GM23338 (cell line): ENCODE data around the gene XRRA1. TPM values are rescaled to one million over a fixed set of nuclear protein-coding genes. Genes with fewer than 3 reads are reported as not detected.
A peak's percentile ranks its signal among the peaks of the same experiment; 100 is the strongest.

Source experiments
- ATAC-seq: fragments of 200-7000 bp; cut with Tn5 transposase; 3 replicates; pipeline ENCODE4 v1.9.1; 2020
- DNase-seq: peaks from one replicate; pipeline ENCODE4 v3.0.0-alpha.2; 2015; ENCODE audit warnings: low spot score
- H2AFZ ChIP-seq: fragments of 200-600 bp; sonication (generic); 2 replicates; pipeline ENCODE4 v1.8.0; 2016; ENCODE audit warnings: antibody characterized with exemption, mild to moderate bottlenecking, moderate library complexity
- H3F3A ChIP-seq: fragments of 200-600 bp; sonication (generic); replicated peaks from 2 replicates; pipeline ENCODE4 v1.8.0; 2017; ENCODE audit warnings: antibody characterized with exemption, mixed run types, low read depth
- H3K27ac ChIP-seq: fragments of 200-600 bp; sonication (generic); 2 replicates; pipeline ENCODE4 v1.6.1; 2016; ENCODE audit warnings: low read depth
- H3K27me3 ChIP-seq: fragments of 200-600 bp; sonication (generic); 2 replicates; pipeline ENCODE4 v1.8.0; 2016; ENCODE audit warnings: mild to moderate bottlenecking, mixed run types, moderate library complexity; ENCODE audit not compliant: insufficient read depth
- H3K36me3 ChIP-seq: fragments of 200-600 bp; sonication (generic); 2 replicates; pipeline ENCODE4 v1.8.0; 2016; ENCODE audit warnings: mild to moderate bottlenecking; ENCODE audit not compliant: insufficient read depth
- H3K4me1 ChIP-seq: fragments of 200-600 bp; sonication (generic); 2 replicates; pipeline ENCODE4 v1.8.0; 2016; ENCODE audit warnings: mild to moderate bottlenecking, moderate library complexity; ENCODE audit not compliant: insufficient read depth
- H3K4me2 ChIP-seq: fragments of 200-600 bp; sonication (generic); 2 replicates; pipeline ENCODE4 v1.7.1; 2017; ENCODE audit warnings: mixed run types
- H3K4me3 ChIP-seq: fragments of 200-600 bp; sonication (generic); 2 replicates; pipeline ENCODE4 v1.6.1; 2016; ENCODE audit warnings: mixed run types
- H3K79me2 ChIP-seq: fragments of 200-600 bp; sonication (generic); replicated peaks from 2 replicates; pipeline ENCODE4 v1.8.0; 2017; ENCODE audit warnings: mild to moderate bottlenecking; ENCODE audit not compliant: insufficient read depth
- H3K9me2 ChIP-seq: fragments of 200-600 bp; sonication (generic); 2 replicates; pipeline ENCODE4 v1.8.0; 2017; ENCODE audit not compliant: insufficient read depth
- H4K20me1 ChIP-seq: fragments of 200-600 bp; sonication (generic); replicated peaks from 2 replicates; pipeline ENCODE4 v1.8.0; 2017; ENCODE audit warnings: mild to moderate bottlenecking; ENCODE audit not compliant: insufficient read depth
- H3K27ac Mint-ChIP-seq: 2 replicates; pipeline ENCODE4 v1.8.0; 2020; ENCODE audit warnings: inconsistent platforms, mild to moderate bottlenecking, moderate library complexity, mixed read lengths
- H3K27me3 Mint-ChIP-seq: 3 replicates; pipeline ENCODE4 v1.8.0; 2022; ENCODE audit warnings: low read depth, mild to moderate bottlenecking, moderate library complexity, mixed read lengths, inconsistent platforms; ENCODE audit not compliant: insufficient read depth, poor library complexity
- H3K36me3 Mint-ChIP-seq: 3 replicates; pipeline ENCODE4 v1.8.0; 2021; ENCODE audit warnings: low read depth, mild to moderate bottlenecking, inconsistent platforms, moderate library complexity, mixed read lengths
- H3K4me1 Mint-ChIP-seq: 3 replicates; pipeline ENCODE4 v1.8.0; 2020; ENCODE audit warnings: mild to moderate bottlenecking, inconsistent platforms, mixed read lengths
- H3K4me3 Mint-ChIP-seq: 3 replicates; pipeline ENCODE4 v1.8.0; 2021; ENCODE audit warnings: moderate library complexity, mild to moderate bottlenecking, inconsistent platforms, mixed read lengths
- H3K9me3 Mint-ChIP-seq: 3 replicates; pipeline ENCODE4 v1.8.0; 2020; ENCODE audit warnings: moderate library complexity, mild to moderate bottlenecking, inconsistent platforms, mixed read lengths
- CREB1 ChIP-seq: fragments of 250-450 bp; sonication (Bioruptor Pico); IDR thresholded peaks from 2 replicates; pipeline ENCODE4 v1.5.0; 2020; ENCODE audit warnings: low read depth, mild to moderate bottlenecking, moderate library complexity
- CTCF ChIP-seq, 2 experiments: fragments of 200-600 bp in 1 of 2; sonication (generic) in 1 of 2; conservative IDR thresholded peaks; 2 replicates each; pipeline versions ENCODE4 v1.5.1 to v1.6.1; 2016 to 2017; ENCODE audit warnings: antibody characterized with exemption in 2 of 2, low read depth in 2 of 2, mild to moderate bottlenecking in 2 of 2, moderate library complexity in 1 of 2
- EZH2 ChIP-seq: fragments of 200-600 bp; sonication (generic); IDR thresholded peaks from one replicate; pipeline ENCODE4 v1.8.0; 2017; ENCODE audit warnings: antibody characterized with exemption, mild to moderate bottlenecking, low read depth; ENCODE audit not compliant: unreplicated experiment
- EZH2phosphoT487 ChIP-seq: fragments of 200-600 bp; sonication (generic); IDR thresholded peaks from one replicate; pipeline ENCODE4 v1.8.1; 2018; ENCODE audit warnings: antibody characterized with exemption; ENCODE audit not compliant: unreplicated experiment
- JUNB ChIP-seq: IDR thresholded peaks from one replicate; pipeline ENCODE4 v1.6.1; 2016; ENCODE audit warnings: antibody characterized with exemption; ENCODE audit not compliant: unreplicated experiment
- polyA plus RNA-seq: library from polyadenylated mRNA; unstranded; fragments of >200 nt; fragmentation: Nextera tagmentation; extraction: Ambion mirVana; gene quantifications from 2 replicates; pipeline ENCODE4 v1.2.1, GENCODE V29; 2016
- total RNA-seq: library from RNA; depleted of rRNA; stranded (reverse); fragments of >200 nt; shearing (Covaris generic); gene quantifications from 2 replicates; pipeline ENCODE4 v1.2.3, GENCODE V29; 2014
- TF ChIP-seq, protein P1 (sequence below): fragments of 250-450 bp; sonication (Bioruptor Pico); IDR thresholded peaks from 2 replicates; pipeline ENCODE4 v1.5.0; 2020; ENCODE audit warnings: mild to moderate bottlenecking, moderate library complexity
- TF ChIP-seq, protein P2 (sequence below): IDR thresholded peaks from 2 replicates; pipeline ENCODE4 v1.6.1; 2016; ENCODE audit warnings: antibody characterized with exemption
- TF ChIP-seq, protein P3 (sequence below): IDR thresholded peaks from one replicate; pipeline ENCODE4 v1.6.1; 2018; ENCODE audit warnings: antibody characterized with exemption; ENCODE audit not compliant: unreplicated experiment

Gene XRRA1
- total and polyA plus RNA-seq, 2 experiments from 2014 or later, result 4.9 to 5.4 TPM

DNA sequence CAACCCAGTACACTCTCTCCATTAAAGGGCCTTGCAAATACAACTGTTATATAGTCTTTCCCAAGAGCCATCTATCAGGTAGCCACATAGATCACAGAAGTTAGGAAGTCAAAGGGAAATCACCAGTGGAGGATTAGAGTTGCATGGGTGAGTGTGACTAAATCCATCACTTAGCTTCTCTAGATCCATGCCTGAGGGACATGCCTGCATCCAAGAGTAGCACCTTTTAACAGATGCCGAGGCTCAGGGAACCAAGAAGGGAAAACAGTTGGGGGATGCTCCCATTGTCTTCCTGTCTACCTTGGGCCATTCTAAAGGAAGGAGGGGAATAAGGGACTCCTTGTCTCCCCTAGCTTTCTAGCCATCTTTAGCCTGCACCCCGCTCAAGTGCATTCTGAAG lies 77.9 kb downstream of the XRRA1 start (continued):
- TF ChIP-seq, protein P1, sequence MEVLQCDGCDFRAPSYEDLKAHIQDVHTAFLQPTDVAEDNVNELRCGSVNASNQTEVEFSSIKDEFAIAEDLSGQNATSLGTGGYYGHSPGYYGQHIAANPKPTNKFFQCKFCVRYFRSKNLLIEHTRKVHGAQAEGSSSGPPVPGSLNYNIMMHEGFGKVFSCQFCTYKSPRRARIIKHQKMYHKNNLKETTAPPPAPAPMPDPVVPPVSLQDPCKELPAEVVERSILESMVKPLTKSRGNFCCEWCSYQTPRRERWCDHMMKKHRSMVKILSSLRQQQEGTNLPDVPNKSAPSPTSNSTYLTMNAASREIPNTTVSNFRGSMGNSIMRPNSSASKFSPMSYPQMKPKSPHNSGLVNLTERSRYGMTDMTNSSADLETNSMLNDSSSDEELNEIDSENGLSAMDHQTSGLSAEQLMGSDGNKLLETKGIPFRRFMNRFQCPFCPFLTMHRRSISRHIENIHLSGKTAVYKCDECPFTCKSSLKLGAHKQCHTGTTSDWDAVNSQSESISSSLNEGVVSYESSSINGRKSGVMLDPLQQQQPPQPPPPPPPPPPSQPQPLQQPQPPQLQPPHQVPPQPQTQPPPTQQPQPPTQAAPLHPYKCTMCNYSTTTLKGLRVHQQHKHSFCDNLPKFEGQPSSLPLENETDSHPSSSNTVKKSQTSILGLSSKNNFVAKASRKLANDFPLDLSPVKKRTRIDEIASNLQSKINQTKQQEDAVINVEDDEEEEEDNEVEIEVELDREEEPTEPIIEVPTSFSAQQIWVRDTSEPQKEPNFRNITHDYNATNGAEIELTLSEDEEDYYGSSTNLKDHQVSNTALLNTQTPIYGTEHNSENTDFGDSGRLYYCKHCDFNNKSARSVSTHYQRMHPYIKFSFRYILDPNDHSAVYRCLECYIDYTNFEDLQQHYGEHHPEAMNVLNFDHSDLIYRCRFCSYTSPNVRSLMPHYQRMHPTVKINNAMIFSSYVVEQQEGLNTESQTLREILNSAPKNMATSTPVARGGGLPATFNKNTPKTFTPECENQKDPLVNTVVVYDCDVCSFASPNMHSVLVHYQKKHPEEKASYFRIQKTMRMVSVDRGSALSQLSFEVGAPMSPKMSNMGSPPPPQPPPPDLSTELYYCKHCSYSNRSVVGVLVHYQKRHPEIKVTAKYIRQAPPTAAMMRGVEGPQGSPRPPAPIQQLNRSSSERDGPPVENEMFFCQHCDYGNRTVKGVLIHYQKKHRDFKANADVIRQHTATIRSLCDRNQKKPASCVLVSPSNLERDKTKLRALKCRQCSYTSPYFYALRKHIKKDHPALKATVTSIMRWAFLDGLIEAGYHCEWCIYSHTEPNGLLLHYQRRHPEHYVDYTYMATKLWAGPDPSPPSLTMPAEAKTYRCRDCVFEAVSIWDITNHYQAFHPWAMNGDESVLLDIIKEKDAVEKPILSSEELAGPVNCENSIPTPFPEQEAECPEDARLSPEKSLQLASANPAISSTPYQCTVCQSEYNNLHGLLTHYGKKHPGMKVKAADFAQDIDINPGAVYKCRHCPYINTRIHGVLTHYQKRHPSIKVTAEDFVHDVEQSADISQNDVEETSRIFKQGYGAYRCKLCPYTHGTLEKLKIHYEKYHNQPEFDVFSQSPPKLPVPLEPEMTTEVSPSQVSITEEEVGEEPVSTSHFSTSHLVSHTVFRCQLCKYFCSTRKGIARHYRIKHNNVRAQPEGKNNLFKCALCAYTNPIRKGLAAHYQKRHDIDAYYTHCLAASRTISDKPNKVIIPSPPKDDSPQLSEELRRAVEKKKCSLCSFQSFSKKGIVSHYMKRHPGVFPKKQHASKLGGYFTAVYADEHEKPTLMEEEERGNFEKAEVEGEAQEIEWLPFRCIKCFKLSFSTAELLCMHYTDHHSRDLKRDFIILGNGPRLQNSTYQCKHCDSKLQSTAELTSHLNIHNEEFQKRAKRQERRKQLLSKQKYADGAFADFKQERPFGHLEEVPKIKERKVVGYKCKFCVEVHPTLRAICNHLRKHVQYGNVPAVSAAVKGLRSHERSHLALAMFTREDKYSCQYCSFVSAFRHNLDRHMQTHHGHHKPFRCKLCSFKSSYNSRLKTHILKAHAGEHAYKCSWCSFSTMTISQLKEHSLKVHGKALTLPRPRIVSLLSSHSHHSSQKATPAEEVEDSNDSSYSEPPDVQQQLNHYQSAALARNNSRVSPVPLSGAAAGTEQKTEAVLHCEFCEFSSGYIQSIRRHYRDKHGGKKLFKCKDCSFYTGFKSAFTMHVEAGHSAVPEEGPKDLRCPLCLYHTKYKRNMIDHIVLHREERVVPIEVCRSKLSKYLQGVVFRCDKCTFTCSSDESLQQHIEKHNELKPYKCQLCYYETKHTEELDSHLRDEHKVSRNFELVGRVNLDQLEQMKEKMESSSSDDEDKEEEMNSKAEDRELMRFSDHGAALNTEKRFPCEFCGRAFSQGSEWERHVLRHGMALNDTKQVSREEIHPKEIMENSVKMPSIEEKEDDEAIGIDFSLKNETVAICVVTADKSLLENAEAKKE (CRISPR knock-in tag), result no peak
- TF ChIP-seq EZH2phosphoT487 (no peak), EZH2 (no peak), CTCF (conservative IDR thresholded peaks at IDR 0.05; ENCODE audit: low read depth in 2 of 2) (no peak), JUNB (no peak)
- TF ChIP-seq, protein P2, sequence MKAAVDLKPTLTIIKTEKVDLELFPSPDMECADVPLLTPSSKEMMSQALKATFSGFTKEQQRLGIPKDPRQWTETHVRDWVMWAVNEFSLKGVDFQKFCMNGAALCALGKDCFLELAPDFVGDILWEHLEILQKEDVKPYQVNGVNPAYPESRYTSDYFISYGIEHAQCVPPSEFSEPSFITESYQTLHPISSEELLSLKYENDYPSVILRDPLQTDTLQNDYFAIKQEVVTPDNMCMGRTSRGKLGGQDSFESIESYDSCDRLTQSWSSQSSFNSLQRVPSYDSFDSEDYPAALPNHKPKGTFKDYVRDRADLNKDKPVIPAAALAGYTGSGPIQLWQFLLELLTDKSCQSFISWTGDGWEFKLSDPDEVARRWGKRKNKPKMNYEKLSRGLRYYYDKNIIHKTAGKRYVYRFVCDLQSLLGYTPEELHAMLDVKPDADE, result no peak

DNA sequence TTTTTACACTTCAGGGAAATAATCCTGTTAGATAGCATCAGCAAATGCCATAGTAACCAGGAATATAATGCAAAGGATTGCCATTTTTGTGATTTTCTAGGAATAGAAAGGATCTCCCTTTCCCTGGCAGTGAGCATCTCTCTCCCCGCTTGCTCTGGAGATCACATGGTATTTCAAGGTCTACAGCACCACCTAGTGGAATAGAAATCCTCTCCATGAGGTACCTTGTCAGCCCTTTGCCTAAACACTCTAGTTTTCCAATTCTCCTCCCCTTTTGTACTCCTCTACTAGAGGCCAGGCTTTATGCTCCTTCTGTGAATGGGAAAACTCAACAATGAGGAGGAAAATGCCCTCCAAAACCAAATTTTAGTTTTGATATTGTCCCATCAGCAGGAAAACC lies 78.4 kb downstream of the XRRA1 start:
- peak; percentile 78 for DNase-seq
- H3K9me2 ChIP-seq, result 0 out of 2 replicates have a peak, but pooled peaks cover 8% of the 10 kb centered on the region
- Mint-ChIP-seq H3K27ac (no peak overlapping the region), H3K36me3 (peaks cover 90% of the 10 kb centered on the region), H3K9me3 (peaks cover 87% of the 10 kb centered on the region), H3K4me3 (no peak overlapping the region), H3K27me3 (peaks cover 7% of the 10 kb centered on the region), H3K4me1 (no peaks in the 10 kb centered on the region)
- H3K4me3 ChIP-seq, result no peak overlapping the region
- no peaks in the 10 kb centered on the region for H4K20me1 ChIP-seq
- no peak overlapping the region for H2AFZ ChIP-seq
- no peaks in the 10 kb centered on the region for H3F3A ChIP-seq
- no peaks in the 10 kb centered on the region for H3K27me3 ChIP-seq
- peak; percentile 85 for ATAC-seq
- no peaks in the 10 kb centered on the region for H3K79me2 ChIP-seq
- H3K4me1 ChIP-seq, result no peaks in the 10 kb centered on the region
- no peak overlapping the region for H3K27ac ChIP-seq
- peaks cover 24% of the 10 kb centered on the region for H3K36me3 ChIP-seq
- H3K4me2 ChIP-seq, result no peak overlapping the region
- TF ChIP-seq CTCF (conservative IDR thresholded peaks at IDR 0.05; ENCODE audit: low read depth in 2 of 2), result peak; percentile 64 to 77
- TF ChIP-seq, protein P3, sequence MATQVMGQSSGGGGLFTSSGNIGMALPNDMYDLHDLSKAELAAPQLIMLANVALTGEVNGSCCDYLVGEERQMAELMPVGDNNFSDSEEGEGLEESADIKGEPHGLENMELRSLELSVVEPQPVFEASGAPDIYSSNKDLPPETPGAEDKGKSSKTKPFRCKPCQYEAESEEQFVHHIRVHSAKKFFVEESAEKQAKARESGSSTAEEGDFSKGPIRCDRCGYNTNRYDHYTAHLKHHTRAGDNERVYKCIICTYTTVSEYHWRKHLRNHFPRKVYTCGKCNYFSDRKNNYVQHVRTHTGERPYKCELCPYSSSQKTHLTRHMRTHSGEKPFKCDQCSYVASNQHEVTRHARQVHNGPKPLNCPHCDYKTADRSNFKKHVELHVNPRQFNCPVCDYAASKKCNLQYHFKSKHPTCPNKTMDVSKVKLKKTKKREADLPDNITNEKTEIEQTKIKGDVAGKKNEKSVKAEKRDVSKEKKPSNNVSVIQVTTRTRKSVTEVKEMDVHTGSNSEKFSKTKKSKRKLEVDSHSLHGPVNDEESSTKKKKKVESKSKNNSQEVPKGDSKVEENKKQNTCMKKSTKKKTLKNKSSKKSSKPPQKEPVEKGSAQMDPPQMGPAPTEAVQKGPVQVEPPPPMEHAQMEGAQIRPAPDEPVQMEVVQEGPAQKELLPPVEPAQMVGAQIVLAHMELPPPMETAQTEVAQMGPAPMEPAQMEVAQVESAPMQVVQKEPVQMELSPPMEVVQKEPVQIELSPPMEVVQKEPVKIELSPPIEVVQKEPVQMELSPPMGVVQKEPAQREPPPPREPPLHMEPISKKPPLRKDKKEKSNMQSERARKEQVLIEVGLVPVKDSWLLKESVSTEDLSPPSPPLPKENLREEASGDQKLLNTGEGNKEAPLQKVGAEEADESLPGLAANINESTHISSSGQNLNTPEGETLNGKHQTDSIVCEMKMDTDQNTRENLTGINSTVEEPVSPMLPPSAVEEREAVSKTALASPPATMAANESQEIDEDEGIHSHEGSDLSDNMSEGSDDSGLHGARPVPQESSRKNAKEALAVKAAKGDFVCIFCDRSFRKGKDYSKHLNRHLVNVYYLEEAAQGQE, result no peak
- TF ChIP-seq, protein P2, result no peak
- TF ChIP-seq CREB1 (CRISPR knock-in tag), result no peak
